Stimulated activated CD8-positive, alpha-beta memory T cell treated with anti-CD3 and anti-CD28 coated beads, Interleukin-2, amount 100 ng/mL, for 48 hours (primary cell): ENCODE results near the gene FBN1.

Experiments
- DNase-seq, 2 donors: peaks; one replicate each; pipeline ENCODE4 v3.0.0-alpha.2; 2020; ENCODE audit warnings: low read depth in 2 of 2

The FBN1 gene

DNA sequence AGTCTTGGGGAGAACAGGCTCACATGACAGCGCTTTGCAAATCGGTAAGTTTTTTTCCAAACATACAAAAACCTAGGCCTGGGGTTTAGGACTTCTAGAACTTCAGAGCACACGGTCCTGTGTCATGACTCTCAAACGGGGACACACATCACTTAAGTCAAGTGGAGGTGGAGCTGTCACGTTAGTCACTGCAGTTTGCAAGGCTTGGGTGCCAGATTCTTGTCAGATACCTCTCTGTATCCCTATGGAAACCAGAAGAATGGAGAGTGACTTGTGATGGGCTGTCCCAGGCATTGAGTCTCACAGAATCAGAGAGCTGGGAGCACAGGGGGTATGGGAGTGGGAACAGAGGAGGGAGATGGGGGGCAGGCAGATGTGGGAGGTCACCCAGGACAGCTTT, 249.5 kb downstream of the FBN1 start:
- DNase-seq, result no peak

DNA sequence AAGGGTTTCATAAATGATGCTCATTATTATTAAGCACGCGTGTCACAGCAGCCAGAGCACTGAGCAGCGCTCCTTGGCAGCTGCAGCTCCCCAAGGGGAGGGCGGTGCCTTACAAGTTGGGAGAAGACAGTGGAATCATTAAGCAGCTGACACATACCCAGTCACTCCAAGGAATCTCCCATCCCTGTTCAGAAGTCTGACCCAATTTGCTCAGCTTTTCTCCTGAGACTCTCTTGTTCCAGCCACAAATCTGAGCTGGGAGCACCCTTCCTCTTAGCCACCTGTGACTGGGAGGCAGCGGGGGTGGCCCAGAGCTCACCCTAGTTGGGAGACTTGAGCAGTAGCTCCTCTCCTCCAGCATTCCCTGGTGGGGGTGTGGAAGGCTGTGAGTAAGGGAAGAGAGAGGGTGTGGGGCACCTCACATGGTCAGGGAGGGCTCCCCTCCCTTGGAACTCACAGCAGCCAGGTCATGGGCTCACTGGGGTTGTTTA, 249.9 kb downstream of the FBN1 start:
- DNase-seq, result no peak

DNA sequence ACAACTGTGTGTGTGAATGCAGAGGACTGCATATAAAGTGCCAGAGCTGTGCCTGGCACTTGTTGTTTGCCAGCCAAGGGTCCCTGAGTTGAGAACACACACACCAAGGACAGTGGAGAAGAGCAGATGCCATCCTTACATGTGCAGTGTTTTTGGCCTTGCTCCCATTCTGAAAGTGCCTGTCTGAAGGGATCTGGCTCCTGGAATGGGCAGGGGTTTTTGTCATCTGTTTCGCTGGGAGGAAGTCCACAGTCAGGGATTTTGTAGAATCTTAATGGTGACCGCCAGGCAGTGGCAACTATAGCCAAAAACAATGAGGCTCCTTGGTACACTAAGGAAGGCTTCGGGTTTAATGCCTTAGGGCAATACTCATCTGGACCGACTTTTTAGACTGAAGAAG, 250.5 kb downstream of the FBN1 start:
- no peak for DNase-seq

DNA sequence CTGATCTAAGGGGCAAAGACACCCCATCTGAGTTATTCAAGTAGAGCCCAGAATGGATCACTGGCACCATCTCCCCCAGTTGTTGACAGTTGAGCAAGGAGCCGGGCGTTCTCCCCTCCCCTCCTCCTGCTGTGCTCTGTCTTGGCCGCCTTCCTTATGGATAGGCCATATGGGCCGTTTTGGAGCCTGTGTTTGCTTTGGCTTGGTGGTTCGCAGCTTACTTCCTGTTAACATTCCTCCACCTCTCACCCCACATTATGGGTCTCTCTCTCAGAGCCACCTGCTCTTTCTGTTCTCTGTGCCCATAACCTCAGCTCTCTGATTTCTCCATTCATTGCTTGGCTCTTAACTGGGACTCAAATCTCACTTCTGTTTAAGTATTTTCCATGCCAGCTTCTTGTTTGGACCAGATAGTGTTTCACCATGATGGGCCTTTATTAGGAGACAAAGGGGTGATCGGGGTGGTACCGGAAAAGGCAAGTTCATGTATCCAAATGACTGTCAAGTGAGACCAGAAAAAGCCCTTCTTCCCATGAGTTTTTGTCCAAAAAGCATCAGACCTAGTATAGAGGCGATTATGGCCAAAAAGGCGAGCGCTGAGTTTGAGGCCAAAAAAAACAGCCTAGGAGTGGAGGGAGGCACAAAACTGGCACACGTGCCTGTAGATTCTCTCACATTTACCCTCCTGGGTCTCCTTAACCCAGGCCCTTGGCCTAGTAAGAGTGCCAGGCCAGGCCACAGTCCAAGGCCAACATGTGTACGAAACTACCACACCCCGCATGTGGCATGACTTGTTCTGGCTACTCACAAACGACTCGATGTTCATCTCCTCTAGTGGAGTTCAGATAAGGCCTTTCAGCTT, 251.6 kb downstream of the FBN1 start:
- DNase-seq, result no peak

DNA sequence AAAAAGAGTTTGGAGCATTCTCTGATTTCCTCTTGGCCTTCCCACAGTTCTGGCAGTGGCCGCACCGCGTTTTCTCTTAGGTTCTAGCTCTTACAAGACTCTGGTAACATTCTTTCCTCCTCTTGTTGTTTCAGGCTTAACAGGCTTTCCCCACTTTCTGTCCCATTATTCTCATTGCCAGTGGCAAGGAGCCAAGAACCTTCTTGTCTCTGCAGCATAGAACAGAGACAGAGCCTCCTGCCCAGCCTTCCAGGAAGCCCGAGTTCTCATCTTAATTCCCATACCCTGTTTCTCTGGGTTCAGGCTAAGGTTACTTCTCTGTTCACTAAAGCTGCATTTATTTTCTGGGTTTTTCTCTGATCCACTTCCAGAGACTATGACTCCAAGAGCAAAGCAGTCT, 253.2 kb downstream of the FBN1 start:
- no peak for DNase-seq

DNA sequence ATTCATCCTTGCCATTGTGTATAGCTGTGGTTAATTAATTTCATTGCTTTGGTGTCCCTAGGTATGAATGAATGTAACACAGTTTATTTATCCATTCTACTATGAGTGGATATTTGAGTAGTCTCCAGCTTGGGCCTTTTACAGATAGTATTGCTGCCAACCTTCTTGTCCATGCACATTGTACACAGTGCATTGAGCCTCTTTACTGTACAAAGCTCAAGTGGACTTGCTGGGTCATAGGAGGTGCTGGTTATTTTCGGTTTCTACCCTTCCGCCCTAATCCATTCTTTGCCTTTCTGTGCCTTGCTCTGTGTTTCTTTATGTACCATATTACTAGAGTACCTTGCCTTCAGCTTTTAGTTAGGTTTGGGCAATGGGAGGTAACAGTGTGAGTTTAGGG, 253.6 kb downstream of the FBN1 start:
- DNase-seq, result no peak

DNA sequence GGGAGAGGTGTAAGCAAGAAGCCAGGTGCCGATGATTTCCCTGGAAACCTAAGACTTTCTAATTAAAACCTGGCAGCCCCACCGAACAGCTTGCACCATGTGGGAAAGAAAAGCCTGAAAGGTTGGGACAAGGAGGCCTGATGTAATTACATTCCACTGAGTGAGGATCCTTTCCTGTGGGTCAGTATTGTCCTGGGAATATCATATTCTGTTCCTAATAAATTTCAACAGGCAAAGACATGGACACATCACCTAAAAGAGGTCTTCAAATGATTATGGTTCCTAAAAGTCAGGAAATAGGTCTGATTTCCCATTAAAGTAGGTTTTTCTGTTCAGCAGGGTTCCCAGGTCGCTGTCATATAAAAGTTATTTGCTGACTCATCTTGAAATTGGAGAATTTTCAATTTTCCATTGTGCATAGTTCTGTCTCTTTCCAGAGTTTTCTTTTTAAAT, 255.8 kb downstream of the FBN1 start:
- DNase-seq, result no peak

DNA sequence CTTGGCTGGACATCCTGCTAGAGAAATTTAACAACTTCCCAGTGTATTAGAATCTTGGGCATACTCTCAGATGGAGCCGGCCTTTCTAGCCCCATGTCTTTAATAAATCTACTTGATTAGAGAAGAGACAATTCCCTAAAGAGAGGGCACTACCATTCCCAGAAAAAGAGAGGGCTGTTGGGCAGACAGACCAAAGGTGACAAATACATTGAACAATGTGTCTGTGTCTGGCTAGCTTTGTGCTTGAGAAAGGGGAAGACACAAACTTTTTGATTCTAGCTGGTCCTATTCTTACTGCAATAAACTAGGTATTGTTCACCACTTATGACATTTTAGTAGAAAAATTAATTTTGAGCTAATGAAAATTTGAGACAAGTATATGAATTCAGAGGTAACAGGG, 256.6 kb downstream of the FBN1 start:
- no peak for DNase-seq

DNA sequence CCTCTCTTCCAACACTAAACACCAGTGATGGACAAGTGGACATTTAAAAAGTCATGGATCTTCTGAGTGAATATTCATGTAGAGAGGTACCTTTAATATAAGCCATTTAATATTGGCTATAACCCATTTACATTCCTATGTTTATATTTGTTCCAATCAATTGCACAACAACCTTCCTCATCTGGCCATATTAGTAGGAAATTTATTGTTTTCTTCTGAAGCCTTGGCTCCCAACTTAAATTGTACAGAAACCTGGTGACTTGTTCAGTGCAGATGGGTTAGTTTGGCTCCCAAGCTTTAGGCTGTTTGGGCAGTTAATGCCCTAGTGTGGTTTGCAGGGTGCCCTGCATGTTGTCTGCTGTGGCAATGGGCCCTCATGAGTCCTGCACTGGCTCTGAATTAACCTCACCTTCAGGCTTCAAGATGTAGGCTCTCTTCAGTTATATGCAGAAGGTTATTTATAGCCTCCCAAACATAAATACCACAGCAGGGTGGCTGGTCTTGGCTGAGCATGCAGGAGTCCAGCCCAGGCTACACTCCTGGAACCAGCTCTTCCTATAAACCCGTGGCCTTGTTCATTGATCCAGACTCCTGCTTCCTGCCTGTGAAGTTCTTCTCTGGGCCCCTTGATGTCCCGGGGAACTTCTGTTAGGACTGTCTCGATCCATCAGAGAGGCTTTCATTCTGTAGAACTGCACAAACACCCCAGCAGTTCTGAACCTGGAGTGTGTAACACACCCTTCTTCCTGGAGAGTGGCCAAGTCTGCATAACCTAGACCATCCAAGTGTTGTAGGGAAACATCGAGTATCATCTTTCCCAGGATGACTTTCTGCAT, 257.3 kb downstream of the FBN1 start:
- no peak for DNase-seq

DNA sequence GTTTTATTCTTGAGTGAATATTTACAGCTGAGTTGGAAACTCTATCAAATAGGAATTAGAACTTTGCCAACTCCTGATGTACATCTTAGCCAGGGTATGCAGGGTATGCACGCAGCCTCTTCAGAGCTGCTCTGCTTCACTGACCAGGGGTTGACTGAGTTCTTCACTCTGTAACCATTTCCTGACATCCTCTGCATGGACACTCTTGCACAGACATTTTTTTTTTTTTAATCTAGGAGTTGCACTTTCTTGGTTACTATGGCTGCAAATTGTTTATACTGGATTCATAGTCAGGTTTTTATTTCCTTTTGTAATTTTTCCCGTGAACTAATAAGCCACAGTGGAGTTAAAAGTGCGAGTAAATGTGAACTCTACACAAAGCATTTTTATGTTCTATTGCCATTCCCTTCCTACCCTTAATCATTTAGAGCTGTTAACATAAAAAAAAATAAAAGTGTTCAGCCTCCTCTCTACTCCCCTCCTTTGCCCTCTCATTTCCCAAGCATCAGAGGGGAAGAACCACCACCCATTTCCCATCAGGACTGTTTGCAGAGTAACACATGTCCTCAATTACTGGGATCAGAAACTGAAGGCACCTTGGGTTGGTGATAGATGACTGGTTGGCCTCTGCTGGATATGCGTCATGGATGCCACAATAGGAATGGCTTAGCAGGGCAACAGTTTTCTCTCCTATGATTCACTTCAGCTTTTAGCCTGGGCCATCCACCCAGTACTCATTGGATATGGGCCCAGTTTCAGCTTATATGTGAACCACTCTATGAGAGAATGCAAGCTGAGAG, 260.3 kb downstream of the FBN1 start:
- DNase-seq, result no peak

DNA sequence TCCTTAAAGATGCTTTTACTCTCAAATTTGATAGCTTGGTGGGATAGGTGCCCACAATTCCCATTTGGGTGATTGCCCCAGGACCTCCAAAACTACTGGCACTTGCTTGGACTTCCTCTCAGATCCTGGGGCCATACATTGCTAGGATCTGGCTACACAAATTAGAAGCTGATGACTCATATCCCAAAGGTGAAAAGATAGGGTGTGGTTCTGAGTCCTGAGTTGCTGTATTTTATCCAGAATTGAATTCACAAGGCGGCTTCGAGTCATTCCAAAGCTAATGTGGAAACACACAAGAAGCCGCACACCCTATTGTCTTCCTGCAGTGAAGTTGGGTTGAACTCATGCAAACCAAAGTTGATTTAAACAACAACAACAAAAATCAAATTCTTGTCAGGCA, 260.9 kb downstream of the FBN1 start:
- no peak for DNase-seq

DNA sequence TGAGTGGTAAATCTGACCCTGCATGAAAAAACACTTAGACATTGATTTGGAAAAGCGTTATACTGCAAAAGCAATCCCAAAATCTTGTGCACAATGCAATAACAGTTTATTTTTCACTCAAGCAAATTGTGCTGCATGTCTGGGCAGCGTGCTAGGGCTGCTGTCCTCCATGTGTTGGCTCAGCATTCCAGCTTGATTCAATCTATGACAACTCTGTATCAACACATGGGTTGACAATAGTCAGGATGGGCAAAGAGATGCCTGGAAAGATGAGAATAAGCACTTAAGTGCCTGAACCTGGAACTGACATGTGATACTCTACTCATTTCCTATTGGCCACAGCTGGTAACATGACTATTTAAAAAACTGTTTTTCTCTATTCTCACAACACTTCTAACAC, 262.5 kb downstream of the FBN1 start:
- DNase-seq, result no peak

DNA sequence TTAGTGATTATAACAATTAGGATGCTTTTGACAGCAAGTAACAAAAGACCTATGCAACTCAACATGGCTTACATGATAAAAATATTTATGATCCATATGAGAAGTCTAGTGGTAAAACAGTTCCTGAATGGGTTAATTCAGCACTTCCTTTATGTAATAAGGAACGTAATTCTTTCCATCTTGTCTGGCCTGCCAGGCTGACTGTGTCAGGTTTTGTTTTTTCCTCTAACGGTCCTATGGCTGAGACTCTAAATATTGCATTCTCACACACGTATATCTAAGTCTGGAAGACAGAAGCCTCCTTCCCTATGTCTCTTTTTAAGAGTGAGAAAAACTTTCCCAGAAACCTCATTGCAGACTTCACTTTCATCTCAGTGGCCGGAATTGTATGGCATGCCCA, 263.6 kb downstream of the FBN1 start:
- no peak for DNase-seq

DNA sequence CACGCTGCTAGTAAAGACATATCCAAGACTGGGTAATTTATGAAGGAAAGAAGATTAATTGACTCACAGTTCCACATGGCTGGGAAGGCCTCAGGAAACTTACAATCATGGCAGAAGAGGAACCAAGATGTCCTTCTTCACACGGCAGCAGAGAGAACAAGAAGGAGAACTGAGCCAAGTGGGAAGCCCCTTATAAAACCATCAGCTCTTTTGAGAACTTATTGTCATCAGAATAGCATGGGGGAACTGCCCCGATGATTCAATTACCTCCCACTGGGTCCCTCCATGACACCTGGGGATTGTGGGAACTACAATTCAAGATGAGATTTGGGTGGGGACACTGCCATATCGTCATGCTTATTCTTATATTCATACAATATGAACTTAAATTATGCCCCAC, 265.3 kb downstream of the FBN1 start:
- no peak for DNase-seq

DNA sequence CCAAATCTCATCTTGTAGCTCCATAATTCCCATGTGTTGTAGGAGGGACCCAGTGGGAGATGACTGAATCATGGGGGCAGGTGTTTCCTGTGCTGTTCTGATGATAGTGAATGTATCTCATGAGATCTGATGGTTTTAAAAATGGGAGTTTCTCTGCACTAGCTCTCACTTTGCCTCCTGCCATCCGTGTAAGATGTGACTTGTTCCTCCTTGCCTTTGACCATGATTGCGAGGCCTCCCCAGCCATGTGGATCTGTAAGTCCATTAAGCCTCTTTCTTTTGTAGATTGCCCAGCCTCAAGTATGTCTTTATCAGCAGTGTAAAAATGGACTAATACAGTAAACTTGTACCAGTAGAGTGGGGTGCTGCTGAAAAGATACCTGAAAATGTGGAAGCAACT, 269.7 kb downstream of the FBN1 start:
- DNase-seq, result no peak

DNA sequence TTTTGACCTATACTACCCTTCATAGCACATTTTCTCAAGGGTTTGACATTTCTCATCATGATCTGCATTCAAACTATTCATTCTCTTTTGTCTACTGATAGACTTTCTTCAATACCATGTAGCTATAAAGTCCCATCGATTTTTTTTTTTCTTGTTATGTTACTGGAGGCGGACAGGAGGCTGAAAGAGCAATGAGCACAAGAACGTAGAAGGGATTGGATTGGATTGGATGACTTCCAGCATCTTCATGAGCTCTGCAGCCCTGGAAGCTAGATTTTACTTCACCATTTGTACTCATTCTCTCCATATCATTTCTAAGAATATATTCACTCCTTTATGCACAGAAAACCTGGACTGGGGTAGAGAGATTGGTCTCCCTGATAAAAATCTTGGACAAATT, 271.0 kb downstream of the FBN1 start:
- no peak for DNase-seq

DNA sequence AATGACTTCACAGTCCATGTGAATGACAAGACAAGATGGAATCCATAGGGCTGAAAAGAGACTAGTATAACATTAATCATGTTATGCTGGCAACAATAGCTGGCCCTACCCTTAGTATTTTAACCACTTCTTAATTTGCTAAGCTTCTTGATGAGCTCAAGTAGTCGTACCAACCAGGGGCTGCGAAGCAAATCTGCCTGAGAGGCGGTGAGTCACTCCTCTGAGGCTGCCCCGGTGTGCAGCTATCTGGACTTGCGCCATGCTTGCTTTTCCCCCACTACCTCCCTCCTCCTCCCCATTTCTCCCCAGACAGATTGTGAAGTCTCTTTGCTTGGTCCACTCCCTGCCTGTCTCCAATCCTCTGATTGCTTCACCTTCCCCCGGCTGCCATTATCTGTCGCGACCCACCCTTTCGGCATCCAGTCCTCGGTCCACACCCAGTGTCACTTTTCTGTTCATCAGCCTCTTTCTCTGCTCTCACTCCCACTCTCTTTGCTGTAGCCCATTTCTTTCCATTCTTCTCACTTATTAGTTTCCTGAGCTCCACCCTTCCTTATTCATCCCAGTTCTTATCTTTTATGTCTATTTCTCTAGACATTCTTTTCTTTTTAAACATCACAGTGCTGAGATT, 271.6 kb downstream of the FBN1 start:
- DNase-seq, result no peak

DNA sequence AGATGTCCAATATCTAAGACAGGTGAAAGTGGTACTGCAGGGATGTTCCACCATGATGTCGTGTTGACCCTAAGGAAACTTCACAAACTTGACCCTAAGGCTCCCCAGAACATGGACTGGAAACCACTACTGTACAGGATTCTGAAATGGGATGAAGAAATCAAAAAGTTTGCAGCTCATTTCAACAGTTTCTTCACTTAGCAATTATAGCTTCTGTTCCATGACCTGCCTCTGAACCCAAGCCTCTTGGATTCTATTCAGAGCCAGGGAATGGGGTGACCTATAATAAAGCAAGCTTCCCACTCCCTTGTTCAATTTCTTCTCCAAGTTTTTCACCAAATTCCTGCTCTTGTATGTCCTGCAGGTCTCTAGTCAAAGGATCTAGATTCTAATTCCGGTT, 273.5 kb downstream of the FBN1 start:
- DNase-seq, result no peak

DNA sequence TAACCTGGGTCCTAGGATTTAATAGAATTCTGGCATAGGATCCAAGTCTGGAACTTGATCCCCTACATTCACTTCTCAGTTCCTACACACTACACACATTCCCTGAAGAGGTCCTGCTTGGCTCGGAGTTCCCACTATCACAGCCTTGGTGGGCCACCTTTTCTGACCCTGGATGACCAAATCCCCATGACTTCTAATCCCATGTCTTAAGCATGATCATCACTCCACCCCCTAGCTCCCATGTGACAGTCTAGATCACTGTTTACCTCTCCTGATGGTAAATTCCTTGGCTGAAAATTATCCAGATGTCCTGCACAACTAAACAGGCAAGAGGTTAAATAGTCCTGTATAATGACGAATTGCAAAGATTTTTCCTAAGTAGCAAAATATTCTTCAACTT, 274.0 kb downstream of the FBN1 start:
- DNase-seq, result no peak

DNA sequence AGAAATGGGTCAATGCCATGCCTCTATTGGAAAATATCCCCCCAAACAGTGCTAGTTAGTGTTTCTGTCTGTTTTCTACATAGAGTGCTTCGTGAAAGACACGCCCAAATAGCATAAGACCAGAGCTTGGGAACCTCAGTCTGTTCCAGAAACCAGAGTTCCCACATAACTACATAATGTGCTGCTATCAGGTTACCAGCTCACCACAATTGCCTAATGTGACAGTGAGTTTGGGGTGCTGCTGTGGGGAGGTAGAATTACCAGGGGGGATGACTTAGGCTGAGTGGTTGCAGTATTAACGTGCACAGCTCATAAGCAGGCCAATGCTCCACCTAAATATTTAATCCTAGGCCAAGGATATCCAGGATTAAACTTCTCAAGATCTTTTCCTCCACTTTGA, 275.0 kb downstream of the FBN1 start:
- no peak for DNase-seq

DNA sequence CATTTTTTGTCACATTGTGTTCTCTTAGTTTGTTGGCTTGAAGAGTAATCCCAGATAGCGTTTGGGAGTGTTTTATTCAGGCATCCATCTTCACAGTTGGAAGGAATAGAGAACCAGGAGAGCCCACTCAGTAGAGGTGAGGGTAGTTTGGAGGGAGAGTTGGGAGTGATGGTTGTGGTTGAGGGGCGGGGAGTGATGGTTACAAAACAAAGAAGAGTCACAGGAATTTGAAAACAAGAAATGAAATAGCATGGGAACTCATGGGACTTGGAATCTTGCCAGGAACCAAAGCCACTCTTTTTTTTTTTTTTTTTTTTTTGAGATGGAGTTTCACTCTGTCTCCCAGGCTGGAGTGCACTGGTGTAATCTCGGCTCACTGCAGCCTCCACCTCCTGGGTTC, 278.0 kb downstream of the FBN1 start:
- DNase-seq, result no peak
